GM12874 (cell line): ENCODE results near the gene KCNH5.

ENCODE experiments used
- TF ChIP-seq, protein P1 (sequence below): IDR thresholded peaks from 2 replicates; pipeline ENCODE4 v1.5.1; 2011; ENCODE audit warnings: low read depth, mild to moderate bottlenecking, control low read depth, low read length, moderate library complexity; ENCODE audit not compliant: insufficient read depth

Gene KCNH5

DNA sequence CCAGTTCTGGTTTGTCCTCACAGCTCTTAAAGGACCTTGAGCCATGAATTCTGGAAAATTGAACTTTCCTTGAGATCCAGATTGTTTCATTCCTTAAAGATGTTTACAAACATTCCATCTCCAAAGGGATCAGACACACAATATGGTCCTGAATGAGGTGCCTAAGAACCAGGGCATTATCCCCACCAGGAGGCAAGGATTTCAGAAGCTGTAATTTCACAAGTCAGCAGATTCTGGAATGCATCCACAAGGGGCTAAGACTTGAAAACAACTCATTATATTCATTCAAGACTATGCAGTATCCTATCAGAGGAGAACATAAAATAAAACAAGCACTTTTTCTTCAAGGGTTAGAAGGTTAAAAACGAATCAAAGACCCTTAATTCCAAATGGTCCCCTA lies 15.1 kb downstream of the KCNH5 start:
- TF ChIP-seq, protein P1, sequence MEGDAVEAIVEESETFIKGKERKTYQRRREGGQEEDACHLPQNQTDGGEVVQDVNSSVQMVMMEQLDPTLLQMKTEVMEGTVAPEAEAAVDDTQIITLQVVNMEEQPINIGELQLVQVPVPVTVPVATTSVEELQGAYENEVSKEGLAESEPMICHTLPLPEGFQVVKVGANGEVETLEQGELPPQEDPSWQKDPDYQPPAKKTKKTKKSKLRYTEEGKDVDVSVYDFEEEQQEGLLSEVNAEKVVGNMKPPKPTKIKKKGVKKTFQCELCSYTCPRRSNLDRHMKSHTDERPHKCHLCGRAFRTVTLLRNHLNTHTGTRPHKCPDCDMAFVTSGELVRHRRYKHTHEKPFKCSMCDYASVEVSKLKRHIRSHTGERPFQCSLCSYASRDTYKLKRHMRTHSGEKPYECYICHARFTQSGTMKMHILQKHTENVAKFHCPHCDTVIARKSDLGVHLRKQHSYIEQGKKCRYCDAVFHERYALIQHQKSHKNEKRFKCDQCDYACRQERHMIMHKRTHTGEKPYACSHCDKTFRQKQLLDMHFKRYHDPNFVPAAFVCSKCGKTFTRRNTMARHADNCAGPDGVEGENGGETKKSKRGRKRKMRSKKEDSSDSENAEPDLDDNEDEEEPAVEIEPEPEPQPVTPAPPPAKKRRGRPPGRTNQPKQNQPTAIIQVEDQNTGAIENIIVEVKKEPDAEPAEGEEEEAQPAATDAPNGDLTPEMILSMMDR: no peak

DNA sequence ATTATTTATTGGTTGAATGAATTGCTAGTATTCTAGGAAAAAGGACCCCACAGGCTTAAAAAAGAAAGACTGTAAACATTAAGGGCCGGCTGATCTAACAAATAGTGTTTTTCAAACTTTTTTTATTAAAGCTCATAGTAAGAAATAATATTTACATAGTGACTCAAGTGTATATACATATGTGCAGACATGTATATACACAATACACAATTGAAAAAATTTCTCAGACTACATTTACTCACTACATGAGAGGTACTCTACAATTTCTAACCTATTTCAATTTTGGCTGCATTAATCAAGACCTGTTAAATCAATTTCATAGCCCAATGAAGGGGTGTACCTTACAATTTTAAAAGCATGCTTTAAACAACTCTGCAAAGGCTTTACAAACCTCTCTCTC lies 17.5 kb downstream of the KCNH5 start:
- TF ChIP-seq, protein P1: no peak

DNA sequence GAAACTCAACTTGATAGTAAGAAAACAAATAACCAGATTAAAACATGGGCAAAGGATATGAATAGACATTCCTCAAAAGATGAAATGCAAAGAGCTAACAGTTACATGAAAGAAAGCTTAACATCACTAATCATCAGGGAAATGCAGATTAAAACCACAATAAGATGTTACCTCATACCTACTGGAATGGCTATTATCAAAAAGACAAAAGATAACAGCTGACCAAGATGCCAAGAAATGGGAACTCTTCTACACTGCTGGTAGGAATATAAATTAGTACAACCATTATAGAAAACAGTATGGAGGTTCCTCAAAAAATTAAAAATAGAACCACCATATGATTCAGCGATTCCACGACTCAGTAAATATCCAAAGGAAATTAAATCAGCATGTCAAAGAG lies 18.8 kb downstream of the KCNH5 start:
- TF ChIP-seq, protein P1: no peak

DNA sequence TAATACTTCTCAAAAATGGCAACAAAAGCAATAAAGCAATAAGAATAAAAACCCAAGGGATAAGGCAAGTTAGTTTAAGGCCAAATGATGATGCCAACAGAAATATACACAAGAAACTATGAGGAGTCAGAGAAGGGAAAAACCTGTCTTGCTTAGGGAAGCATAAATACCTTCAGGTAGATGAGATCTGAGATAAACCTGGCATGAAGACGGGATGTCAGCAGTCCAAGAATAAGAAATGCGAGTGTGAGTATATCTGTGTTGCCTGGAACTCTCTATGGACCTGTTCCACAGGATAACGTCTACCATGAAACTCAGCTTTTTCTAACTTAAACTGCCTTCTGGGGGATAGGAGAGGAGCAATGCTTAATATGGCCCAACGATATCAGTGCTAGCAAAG lies 30.6 kb downstream of the KCNH5 start:
- TF ChIP-seq, protein P1: no peak

DNA sequence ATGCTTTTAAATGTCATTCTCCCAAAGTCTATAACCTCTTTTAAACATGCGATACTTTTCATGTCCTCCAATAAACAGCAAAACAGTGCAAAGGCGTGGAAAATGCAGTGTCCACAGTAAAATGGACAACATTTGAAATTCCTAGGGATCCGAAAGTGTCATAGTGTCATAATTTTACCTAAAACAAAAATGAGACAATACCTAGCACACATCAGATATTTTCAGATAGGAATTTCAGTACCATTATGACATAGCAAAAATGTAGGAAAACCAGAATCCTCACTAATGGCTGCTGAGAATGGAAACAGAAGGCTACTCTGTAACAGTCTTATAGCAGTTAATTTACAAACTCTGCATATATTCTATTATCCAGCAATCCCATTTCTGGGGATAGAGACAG lies 33.1 kb downstream of the KCNH5 start:
- TF ChIP-seq, protein P1: no peak

DNA sequence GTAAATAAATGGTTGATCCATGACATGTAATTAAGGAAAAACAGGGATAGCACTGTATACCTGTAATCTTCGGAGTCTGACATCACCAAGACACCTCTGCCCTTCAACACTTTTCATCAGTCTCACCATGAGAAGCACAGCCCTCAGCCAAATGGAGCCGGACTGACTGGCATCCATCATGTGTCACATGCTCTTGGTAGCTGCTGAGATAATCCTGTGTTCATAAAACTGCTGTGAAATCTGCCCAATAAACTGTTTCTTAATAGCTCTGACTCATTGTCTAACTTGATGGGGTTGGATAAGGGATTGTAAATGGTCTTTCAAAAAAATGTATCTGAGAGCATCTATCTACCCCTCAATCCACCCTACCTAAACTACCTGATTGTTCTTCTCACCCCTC lies 33.6 kb downstream of the KCNH5 start:
- TF ChIP-seq, protein P1: no peak

DNA sequence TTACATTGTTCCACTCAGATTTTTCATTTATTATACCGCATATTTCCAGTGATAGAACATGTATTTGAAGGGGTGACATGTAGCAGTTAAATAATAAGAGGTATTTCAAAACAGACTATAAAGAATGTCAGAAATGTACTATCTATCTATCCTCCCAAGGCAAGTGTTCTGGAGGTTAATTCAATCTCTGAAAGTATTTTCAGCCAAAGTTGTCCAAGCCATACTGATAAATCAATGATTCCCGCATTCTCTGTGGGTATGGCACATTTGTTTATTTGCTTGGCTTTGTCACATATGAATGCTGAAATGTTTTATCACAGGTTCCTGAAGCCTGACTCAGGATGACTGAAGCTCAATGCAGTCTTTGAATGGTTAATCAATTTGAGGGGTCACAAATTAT lies 35.8 kb downstream of the KCNH5 start:
- TF ChIP-seq, protein P1: no peak

DNA sequence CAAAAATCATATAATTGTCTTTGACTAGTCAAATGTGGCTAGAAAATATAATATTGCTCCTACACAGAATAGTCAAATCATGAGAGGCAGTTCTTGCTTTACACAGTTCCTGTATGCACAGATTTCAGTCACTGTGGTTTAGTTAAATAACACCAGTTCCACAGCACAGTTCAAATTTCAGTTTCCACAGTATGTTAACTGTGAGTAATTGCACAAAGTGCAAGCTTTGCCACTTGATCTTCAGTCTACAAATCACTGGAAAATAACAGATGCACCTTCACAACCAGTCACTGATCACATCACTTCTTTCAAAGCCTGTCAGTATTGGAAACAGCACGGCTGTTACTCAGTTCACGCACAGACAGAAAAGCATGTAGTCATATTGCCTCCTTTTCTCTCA lies 38.7 kb downstream of the KCNH5 start:
- TF ChIP-seq, protein P1: no peak
